ENCODE results near the gene COL6A1. TPM values are rescaled to one million over a fixed set of nuclear protein-coding genes. Genes with fewer than 3 reads are reported as not detected.

COL6A1 gene
- total and polyA plus RNA-seq, 2 of the 13 experiments (the other 11 are each of a cell fraction or from before 2014, with no cell fraction given): 3.1 to 4.8 TPM

GRCh38 chr21:45949928-45950739 lies 31.4 kb upstream of the COL6A1 start:
- H3K9me3 ChIP-seq (ENCODE audit: low read length): no peaks in the 10 kb centered on the region
- DNase-seq (ENCODE audit: low spot score) (no peak), FAIRE-seq (no peak), ATAC-seq (no peak)
- no peak overlapping the region for H2AFZ ChIP-seq (ENCODE audit: low read length)
- no peaks in the 10 kb centered on the region for H3K79me2 ChIP-seq (ENCODE audit: insufficient read depth, low read length)
- ChIA-PET CTCF (ENCODE audit: low intra/inter-chr PET ratio, low total read pairs) (no interaction called here), POLR2A (no interaction called here)
- WGBS (ENCODE audit: low lambda C conversion rate): 57% methylated on average over 11 of the region's 35 CpGs
- TF ChIP-seq ZSCAN25 (CRISPR knock-in tag; IDR thresholded peaks at IDR 0.05) (no peak), ZNF841 (CRISPR knock-in tag; IDR thresholded peaks at IDR 0.05; ENCODE audit: borderline replicate concordance) (no peak), ZBTB14 (CRISPR knock-in tag; IDR thresholded peaks at IDR 0.05) (no peak), ZBTB8A (CRISPR knock-in tag; IDR thresholded peaks at IDR 0.05; ENCODE audit: borderline replicate concordance, low read depth) (no peak), CREB1 (IDR thresholded peaks at IDR 0.05) (peak; percentile 52; the same call in 1 of the 2 replicates), CREB1 (CRISPR knock-in tag; IDR thresholded peaks at IDR 0.05) (no peak)
- intact Hi-C loops (cut with micrococcal nuclease; ENCODE audit: unreplicated experiment) (no loop called here), in situ Hi-C loops (cut with HindIII; ENCODE audit: extremely low pct_ligation_motif_present, low pct_unique_long_range_greater_than_20kb) (no loop called here)
- no peak overlapping the region for H3K9ac ChIP-seq (ENCODE audit: insufficient read depth, low read depth, low read length)
- H3K36me3 ChIP-seq (replicated peaks in 1 of 2; ENCODE audit: control insufficient read depth in 1 of 2, insufficient read depth in 2 of 2, low read length in 2 of 2): no peaks in the 10 kb centered on the region
- no peaks in the 10 kb centered on the region for H3K4me1 ChIP-seq (ENCODE audit: insufficient read depth, low read length)
- no peak overlapping the region for H3K4me3 ChIP-seq (replicated peaks in 1 of 3; ENCODE audit: insufficient read depth in 1 of 3, low read depth in 2 of 3, low read length in 3 of 3)
- H3K27ac ChIP-seq (ENCODE audit: extremely low read length, insufficient read depth, low read length): no peak overlapping the region
- peaks cover 6 to 71% of the 10 kb centered on the region in 2 experiments; a peak in 3 of 5 replicates for H3K27me3 ChIP-seq (ENCODE audit: control insufficient read depth in 1 of 2, insufficient read depth in 2 of 2, low read length in 2 of 2)
- BruUV-seq (replicated peaks): no TSS peak
- H4K20me1 ChIP-seq (ENCODE audit: insufficient read depth, low read length): no peaks in the 10 kb centered on the region
- H3K4me2 ChIP-seq (ENCODE audit: low read depth, low read length): no peak overlapping the region

Data from HepG2 (cell line).